Erythroblast (primary cell): ENCODE results near the gene RIMS1.

Experiments
- DNase-seq, 2 experiments: peaks; one replicate each; lab custom pipeline; 2025; lab: John Stamatoyannopoulos, UW
- GATA1 ChIP-seq: IDR thresholded peaks from 2 replicates; pipeline ENCODE4 v1.6.1; 2011; ENCODE audit warnings: low read depth, mild to moderate bottlenecking, control low read depth, low read length, moderate library complexity
- POLR2A ChIP-seq: IDR thresholded peaks from 2 replicates; pipeline ENCODE4 v1.6.1; 2011; ENCODE audit warnings: mild to moderate bottlenecking, low read length

Gene RIMS1

DNA sequence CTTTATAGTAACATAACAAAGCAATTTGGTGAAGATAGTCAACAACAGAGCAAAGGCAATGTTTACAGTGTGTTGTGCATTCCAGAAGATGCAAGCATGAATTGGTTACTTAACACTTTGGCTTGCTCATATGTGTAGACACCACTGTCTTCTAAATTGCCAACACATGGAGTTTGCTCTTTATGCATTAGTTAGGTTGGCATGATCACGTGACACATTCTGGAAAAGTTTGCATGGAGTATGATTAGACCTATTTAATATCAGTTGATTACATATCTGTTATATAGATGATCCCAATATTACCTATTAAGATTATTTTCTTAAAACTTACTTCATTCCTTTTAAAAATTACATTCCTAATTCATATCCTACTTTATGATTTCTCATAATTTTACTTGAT, 197.6 kb downstream of the RIMS1 start:
- DNase-seq, result no peak
- TF ChIP-seq POLR2A, result no peak
- TF ChIP-seq GATA1, result no peak

DNA sequence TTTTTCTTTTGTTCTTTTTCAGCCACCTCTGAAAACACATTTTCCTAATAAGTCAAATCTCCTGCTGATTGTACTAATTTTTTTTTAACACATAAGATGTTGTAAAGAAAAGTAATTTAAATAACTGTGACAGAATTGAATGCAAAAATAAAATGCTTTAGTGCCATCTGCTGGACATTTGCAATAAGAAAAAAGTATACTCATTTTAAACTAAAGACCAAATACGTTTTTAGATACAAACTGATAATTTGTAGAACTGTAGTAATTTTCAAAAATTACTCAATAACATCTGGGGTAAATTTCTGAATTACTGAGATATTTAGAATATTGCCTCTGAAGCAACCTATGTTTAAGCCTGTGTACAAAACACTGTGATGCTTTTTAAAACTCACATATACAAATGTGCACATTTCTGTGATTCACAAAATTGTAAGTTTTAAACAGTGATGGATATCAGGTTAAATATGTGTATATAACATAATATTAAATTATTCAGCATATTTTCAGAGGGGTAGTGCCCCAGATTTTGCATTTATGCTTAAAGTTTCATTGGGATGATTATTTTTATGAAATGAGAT, 198.7 kb downstream of the RIMS1 start:
- TF ChIP-seq POLR2A (no peak), GATA1 (no peak)
- peak in 1 of 2 experiments; percentile 33 for DNase-seq

DNA sequence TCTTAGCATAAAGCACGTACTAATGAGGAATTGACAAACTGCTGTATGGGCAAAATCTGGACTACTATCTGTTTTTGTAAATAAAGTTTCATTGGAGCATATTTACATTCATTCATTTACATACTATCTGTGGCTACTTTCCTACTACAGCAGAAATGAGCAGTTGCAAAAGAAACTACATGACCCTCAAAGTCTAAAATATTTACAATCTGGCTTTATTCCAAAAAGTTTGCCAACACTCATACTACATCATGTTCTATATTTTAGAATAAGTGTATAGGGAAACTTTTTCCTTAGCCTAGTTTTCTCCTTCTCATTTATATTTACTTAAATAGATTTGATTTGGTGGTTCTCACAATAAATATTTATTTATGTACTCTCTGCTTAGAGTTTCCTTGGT, 208.2 kb downstream of the RIMS1 start:
- no peak for DNase-seq
- no peak for TF ChIP-seq POLR2A
- no peak for TF ChIP-seq GATA1

DNA sequence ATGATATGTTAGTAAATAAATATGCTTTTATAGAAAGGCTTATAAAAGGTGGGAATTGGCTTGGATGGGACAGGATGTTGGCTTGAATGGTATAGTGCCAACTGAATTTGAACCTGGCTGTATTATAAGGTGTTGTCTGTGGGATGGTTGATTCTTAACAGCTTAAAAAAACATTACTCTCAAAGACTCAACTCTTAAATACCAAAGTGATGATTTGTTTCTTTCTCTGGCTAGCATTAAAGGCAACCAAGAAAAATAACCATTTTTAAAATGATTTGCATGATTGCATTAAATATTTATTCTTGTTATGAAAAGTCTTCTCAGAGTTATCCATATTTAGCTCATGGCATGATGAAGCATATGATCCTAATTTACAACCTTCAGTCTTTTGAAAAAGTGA, 216.2 kb downstream of the RIMS1 start:
- TF ChIP-seq POLR2A, result no peak
- TF ChIP-seq GATA1, result no peak
- DNase-seq, result no peak

DNA sequence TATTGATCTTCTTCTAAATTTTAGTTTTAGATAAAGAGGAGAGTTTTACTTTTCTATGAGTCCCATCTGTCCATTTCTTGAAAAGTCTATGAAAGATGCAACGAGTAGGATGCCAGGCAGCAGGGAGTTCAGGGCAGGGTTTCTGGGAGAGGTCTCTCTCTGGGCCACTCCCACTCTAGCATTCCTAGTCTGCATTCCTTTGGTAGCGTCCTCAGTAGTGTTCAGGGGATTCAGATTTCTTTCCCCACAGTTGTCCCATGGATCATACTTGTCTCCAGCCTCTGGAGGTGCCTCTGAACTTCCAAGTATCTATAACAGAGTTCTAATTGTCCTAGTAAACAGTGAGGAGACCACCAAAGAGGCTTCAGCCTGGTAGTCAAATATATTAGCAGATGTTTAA, 225.3 kb downstream of the RIMS1 start:
- TF ChIP-seq POLR2A (no peak), GATA1 (no peak)
- no peak for DNase-seq

DNA sequence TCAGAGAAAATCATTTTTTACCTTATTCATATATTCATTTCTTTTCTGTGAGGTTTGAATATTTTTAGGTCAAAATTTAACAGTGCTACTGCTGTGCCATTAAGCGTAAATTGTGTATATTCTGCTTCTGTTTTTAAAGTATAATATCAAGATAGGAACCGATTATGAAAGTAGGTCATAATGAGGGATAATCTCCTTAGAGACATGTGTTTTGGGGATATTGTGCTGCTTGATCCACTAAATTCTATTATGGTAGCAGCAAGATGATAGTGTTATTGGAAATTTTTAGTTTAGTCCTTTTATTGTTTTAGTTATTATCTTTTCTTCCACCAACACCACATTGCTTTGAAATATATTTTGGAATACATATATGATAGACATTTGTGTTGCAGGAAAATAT, 244.0 kb downstream of the RIMS1 start:
- TF ChIP-seq GATA1 (no peak), POLR2A (no peak)
- no peak for DNase-seq

DNA sequence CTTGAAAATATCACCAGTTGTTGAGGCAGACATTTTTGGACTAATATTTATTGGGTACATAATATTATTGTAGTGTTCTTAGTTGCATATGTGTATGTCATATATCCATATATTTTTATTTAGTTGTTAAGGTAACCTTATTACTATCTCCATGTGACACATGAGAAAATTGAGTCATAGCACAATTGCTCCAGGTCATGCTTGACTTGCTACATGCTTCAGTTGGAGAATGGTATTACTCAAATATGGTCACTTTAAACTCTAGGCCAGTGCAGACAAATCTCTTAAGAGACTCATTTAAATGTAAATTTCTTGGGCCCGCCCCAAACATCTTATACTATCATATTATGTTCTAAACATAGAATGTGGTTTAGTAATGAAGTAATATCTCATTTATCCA, 246.1 kb downstream of the RIMS1 start:
- TF ChIP-seq POLR2A (no peak), GATA1 (no peak)
- no peak for DNase-seq

DNA sequence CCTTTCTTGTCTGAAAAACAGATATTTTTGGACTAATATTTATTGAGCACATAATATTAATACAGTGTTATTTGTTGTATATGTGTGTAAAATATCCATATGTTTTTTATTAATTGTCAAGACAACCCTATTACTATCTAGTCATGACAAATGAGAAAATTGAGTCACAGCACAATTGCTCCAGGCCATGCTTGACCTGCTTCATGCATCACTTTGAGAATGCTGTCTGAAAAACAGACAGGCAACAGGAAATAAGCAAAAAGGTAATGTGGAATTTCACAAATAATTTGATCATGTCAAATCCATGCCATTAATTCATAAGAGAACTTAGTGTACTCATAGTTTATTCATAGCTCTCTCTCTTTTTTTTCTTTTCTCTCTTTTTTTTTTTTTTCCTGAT, 246.5 kb downstream of the RIMS1 start:
- TF ChIP-seq POLR2A (no peak), GATA1 (no peak)
- DNase-seq, result no peak

DNA sequence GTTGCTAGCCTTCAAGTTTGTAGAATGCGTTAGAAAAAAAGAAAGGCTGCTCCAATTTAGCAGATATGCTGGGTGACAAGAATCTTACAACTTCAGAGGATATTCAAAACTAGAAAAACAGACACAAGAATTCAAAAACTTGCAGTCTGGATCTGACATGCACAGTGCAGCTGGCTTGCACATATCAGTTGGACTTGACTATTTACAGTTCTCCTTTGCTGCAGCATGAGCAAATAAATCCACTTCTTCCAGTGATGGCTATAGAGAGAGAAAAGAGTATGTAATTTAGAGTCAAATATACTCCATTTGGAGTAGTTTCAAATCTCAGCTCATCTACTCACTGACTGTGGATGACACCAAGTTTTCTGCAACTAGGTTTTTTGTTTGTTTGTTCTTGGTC, 247.0 kb downstream of the RIMS1 start:
- DNase-seq, result no peak
- TF ChIP-seq POLR2A (no peak), GATA1 (no peak)

DNA sequence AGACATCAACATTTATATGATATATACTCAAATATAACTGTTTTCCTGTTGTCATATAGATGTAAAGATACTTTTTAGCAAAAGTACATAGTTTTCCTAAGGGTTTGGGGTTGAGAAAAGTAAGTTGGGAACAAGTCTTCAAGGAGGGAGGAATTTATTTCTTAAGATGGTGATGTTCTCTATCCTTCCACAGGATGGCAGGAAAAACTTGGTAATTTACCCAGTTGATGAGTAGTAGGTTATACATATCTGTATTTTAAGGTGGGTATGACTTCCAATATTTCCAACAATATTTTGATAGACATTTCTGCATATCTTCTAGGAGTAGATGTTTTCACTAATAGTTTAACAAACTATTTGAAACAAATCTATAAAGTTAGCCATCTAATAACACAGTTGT, 254.4 kb downstream of the RIMS1 start:
- no peak for DNase-seq

DNA sequence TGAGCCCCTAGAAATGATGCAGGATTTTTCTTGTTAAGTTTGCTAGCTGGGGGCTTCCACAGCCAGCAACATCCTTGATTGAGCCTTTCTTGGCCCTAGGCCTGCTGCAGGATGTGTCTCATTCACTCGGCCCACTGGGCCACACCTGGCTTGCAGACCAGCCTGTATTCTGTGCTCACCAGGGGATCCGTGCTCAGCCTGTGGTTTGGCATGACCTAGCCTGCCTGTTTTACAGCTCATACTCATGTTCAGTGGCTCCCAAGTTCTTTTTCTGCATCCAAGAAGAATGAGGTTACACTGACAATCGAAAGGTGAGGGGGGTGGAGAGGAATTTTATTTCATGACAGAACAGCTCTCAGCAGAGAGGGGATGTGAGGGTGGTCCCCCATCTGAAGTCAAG, 263.4 kb downstream of the RIMS1 start:
- TF ChIP-seq POLR2A, result no peak
- TF ChIP-seq GATA1, result no peak
- DNase-seq, result no peak

More for the DNA sequence above, 254.4 kb downstream of the RIMS1 start:
- no peak for TF ChIP-seq POLR2A
- TF ChIP-seq GATA1, result no peak

DNA sequence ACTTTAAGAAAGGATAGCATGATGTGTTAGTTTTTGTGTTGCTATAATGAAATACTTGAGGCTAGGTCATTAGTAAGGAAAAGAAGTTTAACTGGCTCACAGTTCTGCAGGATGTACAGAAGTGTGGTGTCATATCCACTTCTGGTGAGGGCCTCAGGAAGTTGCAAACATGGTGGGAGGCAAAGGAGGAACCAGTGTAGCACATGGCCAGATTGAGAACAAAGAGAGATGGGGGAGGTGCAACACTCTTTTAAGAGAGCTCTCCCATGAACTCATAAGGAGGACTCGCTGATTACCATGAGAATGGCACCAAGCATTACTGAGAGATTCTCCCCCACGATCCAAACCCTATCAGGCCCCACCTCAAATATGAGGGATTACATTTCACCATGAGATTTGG, 265.4 kb downstream of the RIMS1 start:
- no peak for DNase-seq
- TF ChIP-seq POLR2A (no peak), GATA1 (no peak)

DNA sequence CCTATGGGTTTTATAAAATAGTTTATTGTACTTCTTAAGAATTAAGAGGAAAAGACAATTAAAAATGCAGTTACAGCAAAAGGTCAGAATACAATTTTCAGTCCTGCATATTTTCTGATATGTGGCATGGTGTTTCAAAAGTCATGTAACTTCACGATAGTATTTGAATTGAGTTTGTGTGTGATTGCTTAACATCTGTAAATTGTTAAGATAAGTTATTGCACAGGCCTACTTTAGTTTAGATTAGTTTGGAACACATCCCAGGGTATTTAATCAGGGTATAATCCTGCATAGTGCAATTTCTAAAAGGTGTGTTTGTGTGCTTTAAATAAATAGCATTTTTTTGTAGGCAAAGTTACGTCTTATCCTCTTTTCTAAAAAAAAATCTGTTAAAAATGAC, 289.6 kb downstream of the RIMS1 start:
- no peak for DNase-seq
- no peak for TF ChIP-seq POLR2A

DNA sequence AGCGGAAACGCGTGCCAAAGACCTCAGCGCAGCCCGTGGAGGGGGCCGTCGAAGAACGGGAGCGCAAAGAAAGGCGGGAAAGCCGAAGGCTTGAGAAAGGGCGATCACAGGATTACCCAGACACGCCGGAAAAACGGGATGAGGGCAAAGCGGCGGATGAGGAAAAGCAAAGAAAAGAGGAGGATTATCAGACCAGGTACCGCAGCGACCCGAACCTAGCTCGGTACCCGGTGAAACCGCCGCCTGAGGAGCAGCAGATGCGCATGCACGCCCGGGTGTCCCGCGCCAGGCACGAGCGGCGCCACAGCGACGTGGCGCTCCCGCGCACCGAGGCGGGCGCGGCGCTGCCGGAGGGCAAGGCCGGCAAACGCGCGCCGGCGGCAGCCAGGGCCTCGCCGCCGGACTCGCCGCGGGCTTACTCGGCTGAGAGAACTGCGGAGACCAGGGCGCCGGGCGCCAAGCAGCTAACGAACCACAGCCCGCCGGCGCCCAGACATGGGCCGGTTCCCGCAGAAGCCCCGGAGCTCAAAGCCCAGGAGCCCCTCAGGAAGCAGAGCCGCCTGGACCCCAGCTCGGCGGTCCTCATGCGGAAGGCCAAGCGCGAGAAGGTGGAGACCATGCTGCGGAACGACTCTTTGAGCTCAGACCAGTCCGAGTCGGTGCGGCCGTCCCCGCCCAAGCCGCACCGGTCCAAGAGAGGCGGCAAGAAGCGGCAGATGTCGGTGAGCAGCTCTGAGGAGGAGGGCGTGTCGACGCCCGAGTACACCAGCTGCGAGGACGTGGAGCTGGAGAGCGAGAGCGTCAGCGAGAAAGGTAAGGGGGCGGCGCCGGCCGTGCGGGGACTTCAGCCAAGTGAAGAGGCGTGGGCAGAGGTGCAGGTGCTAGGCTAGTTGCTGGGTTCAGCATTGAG, 296.2 kb downstream of the RIMS1 start:
- TF ChIP-seq POLR2A (no peak), GATA1 (no peak)
- no peak for DNase-seq

DNA sequence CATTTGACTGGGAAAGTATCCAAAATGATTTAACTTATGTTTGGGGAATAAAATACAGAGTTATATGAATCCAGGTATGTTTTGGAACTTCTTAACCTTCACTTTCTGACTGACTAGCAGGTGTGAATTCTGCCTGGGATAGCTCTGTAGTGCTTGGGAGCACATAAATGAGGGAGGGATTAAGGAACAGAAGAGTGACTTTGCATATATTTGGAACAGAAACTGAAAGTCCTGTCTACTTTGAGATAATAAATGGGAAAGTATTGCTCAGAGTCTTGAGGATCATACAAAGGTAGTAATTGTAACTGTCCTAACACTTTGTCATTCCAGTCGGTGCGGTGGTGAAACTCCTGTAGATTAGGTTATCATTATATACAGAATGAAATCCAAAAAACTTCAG, 317.6 kb downstream of the RIMS1 start:
- no peak for DNase-seq
- TF ChIP-seq GATA1 (no peak), POLR2A (no peak)
